ENCODE data around the gene SLC4A1.

The SLC4A1 gene

GRCh38 chr17:44283344-44284023 lies 15.5 kb upstream of the SLC4A1 start:
- DNase-seq, result no peak

GRCh38 chr17:44282264-44282663 lies 14.3 kb upstream of the SLC4A1 start:
- no peak for DNase-seq

- DNase-seq, result no peak
Observed at GRCh38 chr17:44281570-44281969, 13.6 kb upstream of the SLC4A1 start.

GRCh38 chr17:44280392-44280937 lies 12.5 kb upstream of the SLC4A1 start:
- DNase-seq, result no peak

GRCh38 chr17:44279666-44280391 lies 11.9 kb upstream of the SLC4A1 start:
- DNase-seq, result no peak

GRCh38 chr17:44279346-44279665 lies 11.4 kb upstream of the SLC4A1 start:
- no peak for DNase-seq

GRCh38 chr17:44277976-44278375 lies 10.0 kb upstream of the SLC4A1 start:
- no peak for DNase-seq

- no peak for DNase-seq
Observed at GRCh38 chr17:44273607-44274006, 5.7 kb upstream of the SLC4A1 start.

- DNase-seq, result no peak
Observed at GRCh38 chr17:44272954-44273353, 5.0 kb upstream of the SLC4A1 start.

GRCh38 chr17:44272321-44272951 lies 4.5 kb upstream of the SLC4A1 start:
- DNase-seq, result no peak

- no peak for DNase-seq
Observed at GRCh38 chr17:44269535-44270240, 1.8 kb upstream of the SLC4A1 start.

- no peak for DNase-seq
Observed at GRCh38 chr17:44268709-44269534, 987 bp upstream of the SLC4A1 start.

GRCh38 chr17:44267165-44267455 lies 825 bp downstream of the SLC4A1 start:
- no peak for DNase-seq

- peak; percentile 35 for DNase-seq
Observed at GRCh38 chr17:44266402-44267164, 1.4 kb downstream of the SLC4A1 start.

- no peak for DNase-seq
Observed at GRCh38 chr17:44263345-44263902, 4.5 kb downstream of the SLC4A1 start.

- no peak for DNase-seq
Observed at GRCh38 chr17:44262654-44263225, 5.2 kb downstream of the SLC4A1 start.

- no peak for DNase-seq
Observed at GRCh38 chr17:44260296-44260695, 7.6 kb downstream of the SLC4A1 start.

GRCh38 chr17:44258811-44259351 lies 9.1 kb downstream of the SLC4A1 start:
- DNase-seq, result peak; percentile 13

- peak; percentile 8 for DNase-seq
Observed at GRCh38 chr17:44257815-44258760, 9.8 kb downstream of the SLC4A1 start.

- no peak for DNase-seq
Observed at GRCh38 chr17:44256671-44257070, 11.3 kb downstream of the SLC4A1 start.

All from 8988T (cell line).